Measurements from ENCODE around the gene CCNT2. TPM values are rescaled to one million over a fixed set of nuclear protein-coding genes. Genes with fewer than 3 reads are reported as not detected.

Gene CCNT2
- 10 to 100 TPM; 40.3 to 41.8 TPM for total RNA-seq

DNA sequence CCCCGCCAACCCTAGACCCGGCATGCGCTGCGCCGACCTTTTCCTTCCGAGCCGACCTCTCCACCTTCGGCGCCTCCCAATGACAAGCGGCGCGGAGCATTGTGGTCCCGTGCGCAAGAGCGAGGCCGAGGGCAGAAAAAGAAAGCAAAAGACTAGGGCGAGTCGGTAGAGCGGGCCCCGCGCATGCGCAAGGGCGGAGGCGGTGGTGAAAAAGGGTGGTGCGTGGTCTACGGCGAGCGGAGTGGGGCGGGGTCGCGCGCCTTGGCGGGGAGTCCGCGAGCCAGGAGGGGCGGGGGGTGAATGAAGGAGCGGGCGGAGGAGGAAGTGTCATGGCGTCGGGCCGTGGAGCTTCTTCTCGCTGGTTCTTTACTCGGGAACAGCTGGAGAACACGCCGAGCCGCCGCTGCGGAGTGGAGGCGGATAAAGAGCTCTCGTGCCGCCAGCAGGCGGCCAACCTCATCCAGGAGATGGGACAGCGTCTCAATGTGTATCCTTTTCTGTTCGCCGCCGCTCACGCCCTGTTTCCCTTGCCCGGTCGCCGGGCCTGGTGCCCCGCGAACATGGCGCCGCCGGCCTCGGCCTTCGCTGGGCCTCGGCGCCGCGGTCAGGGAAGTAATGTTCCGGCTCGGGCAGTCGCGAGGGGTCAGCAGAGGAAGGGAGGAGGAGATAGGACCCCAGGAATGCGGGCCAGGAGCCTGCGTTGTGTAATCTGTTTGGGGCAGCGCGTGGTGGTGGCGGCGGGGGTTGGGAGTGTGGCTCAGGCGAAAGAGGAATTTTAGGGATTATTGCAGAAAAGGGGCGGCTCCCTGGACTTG lies at the start of gene CCNT2:
TSS of gene CCNT2 (plus strand) at position 297 of the 815 bp plus-strand sequence. CDS start at position 330, 33 bp downstream.

Other genes with a start within 250 kb of the CCNT2 start
- under 1 TPM; 0.17 to 0.18 TPM for gene TMEM163, start 199.8 kb upstream of the CCNT2 start, total RNA-seq
- gene ACMSD, start 80.2 kb upstream of the CCNT2 start, total RNA-seq = not detected
- not detected for gene MAP3K19, start 128.6 kb downstream of the CCNT2 start, total RNA-seq
- 10 to 100 TPM; 22.7 to 23.1 TPM for gene RAB3GAP1, start 133.5 kb downstream of the CCNT2 start, total RNA-seq

Data from activated naive CD4-positive, alpha-beta T cell treated with anti-CD3 and anti-CD28 coated beads, Interleukin-2, amount 10 ng/mL, durations not matched to agents 5 hours and 36 hours (primary cell).